Activated CD8-positive, alpha-beta memory T cell treated with anti-CD3 and anti-CD28 coated beads for 24 hours (primary cell): ENCODE results near the gene DNAJC13.
"Not testable (repeated sequence)": the region's sequence is repeated elsewhere in the genome, so short reads cannot be mapped to it uniquely, and the experiment has no call there.

Experiments used
- DNase-seq: peaks from one replicate; pipeline ENCODE4 v3.0.0-alpha.2; 2020

The DNAJC13 gene, protein sequence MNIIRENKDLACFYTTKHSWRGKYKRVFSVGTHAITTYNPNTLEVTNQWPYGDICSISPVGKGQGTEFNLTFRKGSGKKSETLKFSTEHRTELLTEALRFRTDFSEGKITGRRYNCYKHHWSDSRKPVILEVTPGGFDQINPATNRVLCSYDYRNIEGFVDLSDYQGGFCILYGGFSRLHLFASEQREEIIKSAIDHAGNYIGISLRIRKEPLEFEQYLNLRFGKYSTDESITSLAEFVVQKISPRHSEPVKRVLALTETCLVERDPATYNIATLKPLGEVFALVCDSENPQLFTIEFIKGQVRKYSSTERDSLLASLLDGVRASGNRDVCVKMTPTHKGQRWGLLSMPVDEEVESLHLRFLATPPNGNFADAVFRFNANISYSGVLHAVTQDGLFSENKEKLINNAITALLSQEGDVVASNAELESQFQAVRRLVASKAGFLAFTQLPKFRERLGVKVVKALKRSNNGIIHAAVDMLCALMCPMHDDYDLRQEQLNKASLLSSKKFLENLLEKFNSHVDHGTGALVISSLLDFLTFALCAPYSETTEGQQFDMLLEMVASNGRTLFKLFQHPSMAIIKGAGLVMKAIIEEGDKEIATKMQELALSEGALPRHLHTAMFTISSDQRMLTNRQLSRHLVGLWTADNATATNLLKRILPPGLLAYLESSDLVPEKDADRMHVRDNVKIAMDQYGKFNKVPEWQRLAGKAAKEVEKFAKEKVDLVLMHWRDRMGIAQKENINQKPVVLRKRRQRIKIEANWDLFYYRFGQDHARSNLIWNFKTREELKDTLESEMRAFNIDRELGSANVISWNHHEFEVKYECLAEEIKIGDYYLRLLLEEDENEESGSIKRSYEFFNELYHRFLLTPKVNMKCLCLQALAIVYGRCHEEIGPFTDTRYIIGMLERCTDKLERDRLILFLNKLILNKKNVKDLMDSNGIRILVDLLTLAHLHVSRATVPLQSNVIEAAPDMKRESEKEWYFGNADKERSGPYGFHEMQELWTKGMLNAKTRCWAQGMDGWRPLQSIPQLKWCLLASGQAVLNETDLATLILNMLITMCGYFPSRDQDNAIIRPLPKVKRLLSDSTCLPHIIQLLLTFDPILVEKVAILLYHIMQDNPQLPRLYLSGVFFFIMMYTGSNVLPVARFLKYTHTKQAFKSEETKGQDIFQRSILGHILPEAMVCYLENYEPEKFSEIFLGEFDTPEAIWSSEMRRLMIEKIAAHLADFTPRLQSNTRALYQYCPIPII (N-terminal part only)

DNA sequence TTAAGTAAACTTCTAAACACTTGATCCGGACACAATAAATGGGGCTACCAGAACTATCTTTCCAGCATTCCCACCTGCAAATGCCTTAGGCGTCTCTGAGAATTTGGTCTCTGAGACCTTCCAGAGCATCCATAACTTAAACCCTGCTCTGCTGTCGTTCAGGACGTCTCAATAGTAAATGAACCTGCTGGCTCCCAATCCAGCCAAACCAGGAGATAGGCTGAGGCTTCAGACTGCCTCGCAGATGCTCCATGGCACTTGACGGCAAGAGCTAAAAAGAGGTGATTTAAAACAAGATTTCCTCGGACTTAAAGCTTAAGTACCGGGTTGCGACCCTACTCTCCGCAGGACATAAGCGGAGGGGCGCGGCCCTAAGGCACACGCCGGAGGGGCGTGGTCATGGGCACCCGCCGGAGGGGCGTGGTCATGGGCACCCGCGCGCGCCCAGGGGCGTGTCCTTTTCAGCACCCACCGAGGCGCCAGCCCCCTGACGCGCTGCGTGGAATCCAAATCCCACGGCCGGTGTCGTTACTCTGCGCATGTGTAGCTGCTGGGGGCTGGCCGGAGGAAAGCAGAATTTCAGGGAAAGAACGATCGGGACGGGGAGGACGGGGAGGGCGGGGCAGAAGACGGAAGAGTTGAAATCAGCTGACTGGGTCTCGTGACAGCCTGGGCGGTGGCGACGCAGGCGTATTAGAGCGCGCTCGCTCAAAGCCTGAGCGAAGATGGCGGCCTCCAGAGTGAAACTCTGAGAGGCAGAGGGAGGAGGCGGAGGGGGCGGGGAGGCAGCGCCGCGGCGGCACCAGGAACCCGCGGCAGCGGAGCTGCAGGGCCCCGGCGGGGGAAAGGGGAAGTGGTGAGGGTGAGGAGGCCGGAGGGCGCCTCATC, at the start of gene DNAJC13:
Gene DNAJC13 (plus strand): TSS at position 696 of the 888 bp plus-strand sequence. CDS start 17,049 bp downstream, outside the sequence.
- peak; percentile 95 for DNase-seq

DNA sequence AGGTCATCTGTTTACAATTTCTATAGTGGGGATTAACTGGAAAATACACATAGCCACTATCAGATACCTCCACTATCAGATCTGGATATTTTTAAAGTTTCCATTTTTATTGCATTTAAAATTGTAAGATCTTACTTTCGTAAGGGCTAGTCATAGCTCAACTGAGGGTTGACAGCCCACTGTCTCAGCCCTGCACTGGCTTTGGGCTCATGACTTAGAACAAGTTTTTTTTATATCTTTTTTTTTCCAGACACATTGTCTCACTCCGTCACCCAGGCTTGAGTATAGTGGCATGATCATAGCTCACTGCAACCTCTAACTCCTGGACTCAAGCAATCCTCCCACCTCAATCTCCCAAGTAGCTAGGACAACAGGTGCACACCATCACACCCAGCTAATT, 48.8 kb upstream of the DNAJC13 start:
- no peak for DNase-seq

DNA sequence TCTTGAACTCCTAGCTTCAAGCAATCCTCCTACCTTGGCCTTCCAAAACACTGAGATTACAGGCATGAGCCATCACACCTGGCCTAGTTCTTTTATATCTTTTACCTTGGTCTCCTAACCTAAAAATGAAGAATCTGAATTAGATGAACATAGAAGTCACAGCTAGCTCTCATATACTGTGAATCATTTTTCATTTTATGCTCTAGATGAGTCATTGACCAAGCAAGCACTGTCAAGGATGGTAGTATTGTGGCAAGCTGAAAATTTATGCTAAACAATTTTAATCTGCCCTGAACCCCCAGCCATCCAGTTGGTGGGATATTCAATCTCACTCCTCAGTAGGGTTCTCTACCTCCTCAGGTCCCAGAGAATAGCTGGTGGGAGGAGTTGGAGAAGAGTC, 48.3 kb upstream of the DNAJC13 start:
- no peak for DNase-seq

DNA sequence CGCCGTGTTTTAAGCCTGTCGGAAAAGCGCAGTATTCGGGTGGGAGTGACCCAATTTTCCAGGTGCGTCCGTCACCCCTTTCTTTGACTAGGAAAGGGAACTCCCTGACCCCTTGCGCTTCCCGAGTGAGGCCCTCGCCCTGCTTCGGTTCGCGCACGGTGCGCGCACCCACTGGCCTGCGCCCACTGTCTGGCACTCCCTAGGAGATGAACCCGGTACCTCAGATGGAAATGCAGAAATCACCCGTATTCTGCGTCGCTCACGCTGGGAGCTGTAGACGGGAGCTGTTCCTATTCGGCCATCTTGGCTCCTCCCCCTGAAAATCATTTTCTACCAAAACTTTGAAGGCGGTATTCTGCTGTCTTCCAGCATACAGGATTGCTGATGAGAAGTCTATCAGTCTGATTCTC, 40.4 kb upstream of the DNAJC13 start:
- DNase-seq: not testable (repeated sequence)

DNA sequence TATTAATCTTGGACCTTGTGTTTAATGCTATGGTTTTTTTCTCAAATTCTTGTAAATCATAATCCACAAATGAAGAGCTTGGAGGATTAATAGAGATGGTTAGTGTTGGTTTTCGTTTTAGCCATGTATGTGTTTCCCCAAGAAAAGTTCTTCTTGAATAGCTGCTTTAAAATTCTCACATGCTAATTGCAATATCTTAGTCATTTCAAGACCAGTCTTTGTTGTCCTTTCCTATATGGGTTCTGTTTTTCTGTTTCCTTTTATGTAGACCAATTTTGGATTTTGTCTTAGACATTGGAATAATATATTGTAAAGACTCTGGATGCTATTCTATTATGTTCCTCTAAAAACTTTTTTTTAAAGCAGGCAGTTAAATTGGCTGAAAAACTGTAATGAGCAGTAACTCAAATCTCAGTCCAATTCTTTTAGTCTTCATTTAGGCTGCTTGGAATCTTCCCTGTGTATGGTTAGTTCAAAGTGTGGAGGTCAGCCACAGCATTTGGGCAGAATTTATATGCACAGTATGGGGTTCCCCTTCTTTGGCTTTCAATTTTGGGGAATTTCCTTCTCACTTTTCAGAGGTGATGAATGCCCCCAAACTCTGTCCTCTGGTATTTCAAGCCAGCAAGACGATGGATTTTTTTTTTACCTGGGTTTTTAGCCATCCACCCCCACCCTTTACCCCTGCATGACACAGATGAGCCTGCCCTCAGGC, 39.1 kb upstream of the DNAJC13 start:
- DNase-seq: no peak

DNA sequence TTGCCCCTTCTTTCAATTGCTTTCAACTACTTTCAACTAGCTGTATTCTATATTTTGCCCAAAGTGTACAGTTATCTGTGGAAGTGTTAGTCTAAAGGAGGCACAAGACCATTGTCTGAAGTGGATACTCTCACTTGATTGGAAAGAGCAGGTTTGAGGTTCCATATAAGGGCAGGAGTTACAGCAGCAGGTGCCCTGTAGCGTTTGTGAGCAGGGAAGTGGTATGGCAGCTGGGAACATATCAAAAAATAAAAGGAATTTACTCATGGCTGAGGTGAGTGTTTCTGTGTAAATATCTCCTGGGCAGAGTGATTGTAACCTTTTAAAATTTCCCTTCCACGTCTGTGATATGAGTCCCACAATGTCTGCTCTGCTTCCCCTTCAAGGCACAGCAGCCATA, 38.5 kb upstream of the DNAJC13 start:
- DNase-seq: no peak

DNA sequence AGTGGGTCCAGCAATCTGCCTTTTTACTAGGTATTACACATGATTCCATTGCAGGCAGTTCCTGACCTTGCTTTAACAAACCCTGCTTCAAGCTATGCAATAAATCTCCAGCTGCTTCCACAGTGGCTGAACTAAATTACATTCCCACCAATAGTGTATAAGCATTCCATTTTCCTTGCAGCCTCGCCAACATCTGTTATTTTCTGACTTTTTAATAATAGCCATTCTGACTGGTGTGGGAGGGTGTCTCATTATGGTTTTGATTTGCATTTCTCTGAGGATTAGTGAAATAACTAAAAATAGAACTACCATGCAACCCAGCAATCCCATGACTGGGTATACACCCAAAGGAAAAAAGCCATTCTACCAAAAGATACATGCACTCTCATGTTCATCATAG, 36.4 kb upstream of the DNAJC13 start:
- DNase-seq: no peak

DNA sequence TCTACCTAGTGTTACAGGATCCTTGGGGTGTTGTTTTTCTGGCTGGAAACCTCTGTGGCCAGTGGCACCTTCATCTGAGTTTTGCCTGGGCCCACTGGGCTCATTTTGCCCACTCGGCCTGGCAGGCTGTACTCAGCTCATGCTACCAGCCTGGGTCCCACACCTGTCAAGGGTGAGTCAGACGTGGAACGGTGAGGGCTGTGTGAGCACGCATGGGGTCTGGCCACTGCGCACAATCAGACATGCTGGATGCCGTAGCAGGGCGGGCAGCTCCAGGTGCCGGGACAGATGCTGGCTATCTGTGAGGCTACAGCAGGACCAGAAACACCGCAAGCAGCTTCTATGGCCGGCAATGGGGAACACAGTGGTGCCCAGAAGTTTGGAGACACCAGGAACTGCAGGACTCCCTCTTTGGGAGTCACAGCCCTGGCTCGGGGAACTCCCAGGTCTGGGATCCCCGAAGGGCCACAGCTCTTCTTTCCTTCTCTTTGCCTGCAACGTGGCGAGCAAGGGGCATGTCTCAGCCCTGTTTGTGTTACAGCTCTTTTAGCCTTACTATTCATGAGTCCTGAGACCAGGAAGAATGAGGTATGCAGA, 35.9 kb upstream of the DNAJC13 start:
- DNase-seq: no peak

DNA sequence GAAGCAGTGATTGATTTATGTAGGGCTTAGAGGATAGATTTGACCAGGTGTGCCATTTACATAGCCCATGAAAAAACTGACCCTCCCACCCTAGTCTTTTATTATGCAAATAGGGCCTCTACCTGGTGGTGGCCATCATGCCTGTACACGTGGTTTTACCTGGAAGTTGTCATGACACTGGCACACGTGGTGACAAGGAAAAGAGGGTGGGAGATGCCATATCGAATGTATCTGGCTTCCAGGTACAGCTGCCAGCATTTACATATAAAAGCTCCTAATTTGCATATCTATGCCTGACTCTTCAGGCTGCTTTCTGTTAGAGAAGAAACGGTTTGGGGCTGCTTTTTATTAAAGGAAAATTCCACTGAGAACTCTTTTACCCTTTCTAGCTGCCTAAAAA, 35.0 kb upstream of the DNAJC13 start:
- DNase-seq: no peak

DNA sequence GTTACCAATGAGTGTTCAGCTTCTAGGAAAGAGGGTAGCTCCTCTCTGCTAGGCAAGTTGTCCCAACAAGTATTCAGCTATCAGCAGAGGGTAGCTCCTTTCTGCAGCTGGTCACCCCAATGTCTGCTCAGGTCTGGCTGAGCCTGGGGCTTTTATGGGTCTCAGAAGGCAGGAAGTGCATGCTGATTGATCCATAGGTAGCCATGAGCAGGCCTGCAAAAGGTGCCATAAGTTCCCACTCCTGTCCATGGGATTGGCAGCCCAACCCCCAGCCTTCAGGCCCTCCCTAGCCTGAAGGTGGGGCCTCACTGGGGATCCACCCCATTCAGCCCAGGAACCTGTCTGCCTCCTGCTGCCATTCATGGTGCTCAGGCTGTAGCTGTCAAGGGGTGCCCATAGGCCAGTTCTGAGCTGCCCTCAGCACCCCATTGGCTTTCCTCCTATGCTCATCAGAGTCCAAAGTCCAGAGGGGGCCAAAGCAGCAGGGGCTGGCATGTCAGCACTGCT, 34.6 kb upstream of the DNAJC13 start:
- DNase-seq: no peak

DNA sequence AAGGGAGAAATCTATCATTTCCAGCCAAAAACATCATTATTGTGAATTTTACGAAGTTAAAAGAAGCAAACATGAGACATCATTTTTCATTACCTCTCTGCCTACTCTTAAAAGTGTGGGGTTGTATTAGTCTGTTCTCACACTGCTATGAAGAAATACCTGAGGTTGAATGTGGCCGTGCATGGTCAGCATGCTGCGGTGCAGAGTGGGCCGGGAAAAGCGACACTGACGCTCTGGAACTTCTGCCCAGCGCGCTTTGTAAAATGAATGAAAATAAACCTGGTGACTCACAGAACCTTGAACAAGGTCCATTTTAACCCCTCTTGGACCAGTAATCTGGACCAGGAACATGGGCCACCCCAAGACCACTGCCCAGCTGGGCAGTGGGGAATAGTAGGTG, 31.0 kb upstream of the DNAJC13 start:
- no peak for DNase-seq

DNA sequence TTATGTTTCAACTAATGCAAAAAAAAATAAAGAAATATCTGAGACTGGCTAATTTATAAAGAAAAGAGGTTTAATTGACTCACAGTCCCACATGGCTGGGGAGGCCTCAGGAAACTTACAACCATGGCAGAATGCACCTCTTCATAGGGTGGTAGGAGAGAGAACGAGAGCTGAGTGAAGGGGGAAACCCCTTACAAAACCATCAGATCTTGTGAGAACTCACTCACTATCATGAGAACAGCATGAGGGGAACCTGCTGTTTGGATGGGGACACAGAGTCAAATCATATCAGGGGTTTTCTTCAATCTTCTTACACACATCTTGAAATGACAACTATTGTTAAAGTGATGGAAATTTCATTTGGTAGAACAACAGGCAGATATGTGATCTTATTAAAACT, 24.6 kb upstream of the DNAJC13 start:
- not testable (repeated sequence) for DNase-seq

DNA sequence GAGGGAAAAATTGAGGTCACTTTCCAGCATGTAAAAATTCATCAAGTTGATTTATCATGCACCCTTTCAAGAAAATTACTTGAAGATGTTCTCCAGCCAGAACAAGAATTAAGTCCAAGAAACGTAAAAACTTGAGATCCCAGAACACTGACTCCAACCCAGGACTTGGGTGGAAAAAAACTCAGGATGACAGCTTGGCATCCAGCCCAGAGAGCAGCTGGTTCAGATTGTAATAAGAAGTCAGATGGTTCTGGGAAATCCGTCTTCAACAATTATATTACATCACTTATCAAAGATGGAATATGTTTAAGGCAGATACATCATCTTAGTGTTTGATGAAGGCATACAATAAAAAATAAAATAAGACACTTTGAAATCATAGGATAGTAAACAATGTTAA, 23.0 kb upstream of the DNAJC13 start:
- DNase-seq: no peak

DNA sequence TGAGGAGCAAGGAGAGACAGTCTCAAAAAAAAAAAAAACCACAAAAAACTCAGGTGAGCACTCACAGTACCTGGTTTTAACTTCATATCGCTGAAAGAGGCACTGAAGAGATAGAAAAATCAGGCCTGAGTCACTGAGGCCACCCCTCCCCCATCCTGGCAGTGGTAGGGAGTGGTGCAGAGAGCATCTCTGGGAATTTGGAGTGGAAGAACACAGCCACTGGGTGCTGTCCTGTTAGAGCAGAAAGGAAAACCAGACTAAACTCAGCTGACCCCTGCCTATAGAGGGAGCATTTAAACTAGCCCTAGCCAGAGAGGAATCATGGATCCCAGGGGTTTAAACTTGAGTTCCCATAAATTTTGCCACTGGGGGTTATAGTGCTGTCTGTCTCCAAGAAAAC, 22.2 kb upstream of the DNAJC13 start:
- DNase-seq: no peak

DNA sequence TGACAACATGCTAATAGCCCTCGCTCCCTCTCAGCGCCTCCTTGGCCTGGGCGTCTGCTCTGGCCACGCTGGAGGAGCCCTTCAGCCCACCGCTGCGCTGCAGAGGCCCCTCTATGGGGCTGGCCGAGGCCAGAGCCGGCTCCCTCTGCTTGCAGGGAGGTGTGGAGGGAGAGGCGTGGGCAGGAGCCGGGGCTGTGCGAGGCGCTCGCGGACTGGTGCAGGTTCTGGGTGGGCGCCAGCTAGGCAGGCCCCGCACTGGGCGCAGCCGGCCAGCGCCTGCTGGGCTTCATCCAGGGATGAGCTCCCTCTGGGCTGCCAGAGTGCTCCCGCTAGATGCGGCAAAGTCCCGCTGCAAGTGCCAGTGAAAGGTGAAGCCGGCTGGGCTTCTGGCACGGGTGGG, 21.0 kb upstream of the DNAJC13 start:
- no peak for DNase-seq

DNA sequence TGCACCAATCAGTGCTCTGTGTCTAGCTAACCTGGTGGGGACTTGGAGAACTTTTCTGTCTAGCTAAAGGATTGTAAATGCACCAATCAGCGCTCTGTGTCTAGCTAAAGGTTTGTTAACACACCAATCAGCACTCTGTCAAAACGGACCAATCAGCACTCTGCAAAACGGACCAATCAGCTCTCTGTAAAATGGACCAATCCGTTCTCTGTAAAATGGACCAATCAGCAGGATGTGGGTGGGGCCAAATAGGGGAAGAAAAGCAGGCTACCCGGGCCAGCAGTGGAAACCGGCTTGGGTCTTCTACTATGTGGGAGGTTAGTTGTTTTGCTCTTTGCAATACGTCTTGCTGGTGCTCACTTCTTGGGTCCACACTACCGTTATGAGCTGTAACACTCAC, 20.5 kb upstream of the DNAJC13 start:
- not testable (repeated sequence) for DNase-seq

DNA sequence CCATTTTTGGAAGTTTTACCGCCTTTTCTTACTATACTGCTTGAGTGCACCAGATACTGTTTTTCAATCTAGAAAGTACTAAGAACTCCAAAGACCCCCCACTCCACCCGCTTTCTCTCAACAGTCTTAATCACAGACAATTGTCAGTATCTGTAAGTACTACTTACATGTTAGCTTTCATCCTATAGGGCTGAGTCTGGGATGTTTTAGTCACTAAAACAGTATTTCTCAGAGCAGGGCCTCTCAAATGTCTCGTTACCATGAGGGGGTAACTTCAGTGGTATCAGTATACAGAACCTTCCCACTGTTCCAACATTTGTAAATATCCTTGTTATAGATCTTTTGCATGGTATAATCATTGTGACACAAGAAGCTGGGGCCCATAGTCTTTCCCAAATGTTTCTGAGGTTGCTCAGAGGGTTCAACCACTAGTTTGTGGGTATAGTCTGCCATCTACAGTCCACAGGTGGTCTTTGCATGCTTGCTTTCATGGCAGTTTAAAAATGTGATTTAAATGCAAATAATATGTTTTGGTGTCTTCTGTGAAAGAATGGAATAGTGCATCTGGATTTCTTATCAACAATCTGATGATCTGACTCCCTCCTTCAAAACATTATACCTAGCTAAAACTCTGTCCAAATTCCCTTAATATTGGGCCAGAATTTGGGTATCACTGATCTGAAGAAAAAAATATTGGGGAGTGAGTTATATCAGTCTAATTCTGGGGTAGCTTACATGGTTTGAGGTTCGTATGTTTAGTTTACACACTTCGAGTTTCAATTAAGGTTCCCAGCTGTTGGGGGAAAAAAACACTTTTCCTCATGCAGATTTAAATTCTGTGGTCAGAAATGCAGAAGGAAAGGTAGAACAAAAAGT, 18.0 kb upstream of the DNAJC13 start:
- DNase-seq: no peak

DNA sequence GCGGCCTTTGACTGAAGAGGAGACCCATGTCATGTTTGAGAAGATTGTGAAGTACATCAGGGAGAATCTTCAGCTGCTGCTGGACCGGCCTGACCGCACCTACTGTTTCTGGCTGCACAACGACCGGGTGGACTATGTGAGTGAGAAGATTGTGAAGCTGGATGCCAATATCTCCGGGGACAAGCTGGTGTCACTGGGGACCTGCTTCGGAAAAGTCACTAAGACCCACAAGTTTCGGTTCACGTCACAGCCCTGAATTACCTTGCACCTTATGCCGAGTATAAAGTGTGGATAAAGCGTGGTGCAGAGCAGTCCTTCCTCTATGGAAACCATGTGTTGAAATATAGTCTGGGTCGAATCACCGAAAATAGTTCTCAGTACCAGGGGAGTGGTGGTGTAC, 16.0 kb upstream of the DNAJC13 start:
- no peak for DNase-seq

DNA sequence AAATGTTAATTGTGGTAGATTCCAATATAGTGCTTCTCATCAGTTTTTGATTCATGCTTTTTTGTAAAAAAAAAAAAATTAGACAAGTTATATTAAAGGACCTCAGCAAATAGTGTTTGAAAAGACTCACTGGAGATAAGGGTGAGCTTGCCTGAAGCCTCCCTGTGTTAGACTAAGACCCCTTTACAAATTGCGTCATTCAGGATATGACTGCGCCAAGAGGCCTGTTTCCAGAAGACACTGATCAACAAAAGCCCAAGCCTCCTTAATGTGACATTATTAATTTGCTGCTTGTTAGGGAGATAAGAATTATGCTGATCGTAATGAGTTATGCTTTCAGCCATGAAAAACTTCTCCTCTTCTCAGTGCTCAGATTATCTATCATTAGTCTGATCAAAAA, 13.0 kb upstream of the DNAJC13 start:
- no peak for DNase-seq

DNA sequence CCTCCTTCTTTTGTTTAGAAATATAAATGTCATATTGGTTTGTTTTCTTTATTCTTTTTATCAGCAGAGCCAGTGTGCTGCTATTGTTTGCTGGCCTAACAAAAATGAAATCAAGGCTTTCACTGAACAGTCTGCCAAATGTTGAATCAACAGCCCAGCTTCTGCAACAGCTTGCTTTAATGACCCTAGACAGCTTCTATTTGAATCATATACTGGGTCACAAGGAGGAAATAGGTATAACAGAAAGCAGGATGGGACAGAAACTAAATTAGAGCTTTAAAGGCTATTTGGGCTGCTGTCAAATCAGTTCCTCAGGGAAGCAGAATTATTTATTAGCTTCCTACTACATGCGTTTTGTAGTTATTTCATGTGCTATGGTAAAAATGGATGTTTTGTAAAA, 12.1 kb upstream of the DNAJC13 start:
- DNase-seq: no peak
